Hepatocyte (in vitro differentiated cells): ENCODE data around the gene SIRT4.

Experiments used
- EZH2 ChIP-seq: fragments of 200-600 bp; sonication (generic); IDR thresholded peaks from 2 replicates; pipeline ENCODE4 v1.6.1; 2016; ENCODE audit warnings: antibody characterized with exemption, mild to moderate bottlenecking, borderline replicate concordance
- EZH2phosphoT487 ChIP-seq: fragments of 200-600 bp; sonication (generic); IDR thresholded peaks from one replicate; pipeline ENCODE4 v1.6.1; 2018; ENCODE audit warnings: antibody characterized with exemption, mild to moderate bottlenecking, low read depth, moderate library complexity; ENCODE audit not compliant: unreplicated experiment, severe bottlenecking
- TF ChIP-seq, protein P1 (sequence below): fragments of 200-600 bp; sonication (generic); IDR thresholded peaks from 2 replicates; pipeline ENCODE4 v1.5.1; 2016; ENCODE audit warnings: antibody characterized with exemption, mild to moderate bottlenecking; ENCODE audit not compliant: poor library complexity

DNA sequence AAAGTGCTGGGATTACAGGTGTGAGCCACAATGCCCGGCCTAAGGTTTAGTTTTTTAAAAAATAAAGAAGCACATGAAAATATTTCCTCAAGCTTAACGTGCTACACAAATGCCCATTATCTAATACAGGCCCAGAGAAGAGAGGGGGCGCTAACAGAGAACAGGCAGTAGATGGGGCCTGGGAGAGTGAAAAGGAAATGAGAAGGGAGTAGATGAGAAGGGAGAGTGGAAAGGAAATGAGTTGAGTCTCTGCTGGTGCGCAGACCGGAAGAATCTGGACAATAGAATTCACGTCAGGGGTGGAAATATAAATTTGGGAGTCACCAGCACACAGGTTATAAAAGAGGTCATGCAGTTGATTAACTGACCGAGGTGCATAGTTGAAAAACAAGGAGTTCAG, 47.3 kb upstream of the SIRT4 start:
- TF ChIP-seq, protein P1, sequence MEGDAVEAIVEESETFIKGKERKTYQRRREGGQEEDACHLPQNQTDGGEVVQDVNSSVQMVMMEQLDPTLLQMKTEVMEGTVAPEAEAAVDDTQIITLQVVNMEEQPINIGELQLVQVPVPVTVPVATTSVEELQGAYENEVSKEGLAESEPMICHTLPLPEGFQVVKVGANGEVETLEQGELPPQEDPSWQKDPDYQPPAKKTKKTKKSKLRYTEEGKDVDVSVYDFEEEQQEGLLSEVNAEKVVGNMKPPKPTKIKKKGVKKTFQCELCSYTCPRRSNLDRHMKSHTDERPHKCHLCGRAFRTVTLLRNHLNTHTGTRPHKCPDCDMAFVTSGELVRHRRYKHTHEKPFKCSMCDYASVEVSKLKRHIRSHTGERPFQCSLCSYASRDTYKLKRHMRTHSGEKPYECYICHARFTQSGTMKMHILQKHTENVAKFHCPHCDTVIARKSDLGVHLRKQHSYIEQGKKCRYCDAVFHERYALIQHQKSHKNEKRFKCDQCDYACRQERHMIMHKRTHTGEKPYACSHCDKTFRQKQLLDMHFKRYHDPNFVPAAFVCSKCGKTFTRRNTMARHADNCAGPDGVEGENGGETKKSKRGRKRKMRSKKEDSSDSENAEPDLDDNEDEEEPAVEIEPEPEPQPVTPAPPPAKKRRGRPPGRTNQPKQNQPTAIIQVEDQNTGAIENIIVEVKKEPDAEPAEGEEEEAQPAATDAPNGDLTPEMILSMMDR, result no peak
- TF ChIP-seq EZH2 (no peak), EZH2phosphoT487 (no peak)
